Left kidney (tissue), 2 donors: ENCODE data around the gene HJV. TPM values are rescaled to one million over a fixed set of nuclear protein-coding genes. Genes with fewer than 3 reads are reported as not detected.

Source experiments
- DNase-seq: peaks from one replicate; pipeline ENCODE4 v3.0.0-alpha.2; 2013
- polyA plus RNA-seq: library from polyadenylated mRNA; unstranded; fragments of 120-200 nt; gene quantifications from one replicate; pipeline ENCODE4 v1.2.1, GENCODE V29; 2013; ENCODE audit not compliant: insufficient read length

Gene HJV
- polyA plus RNA-seq, 1 donor, result 0.13 TPM

DNA sequence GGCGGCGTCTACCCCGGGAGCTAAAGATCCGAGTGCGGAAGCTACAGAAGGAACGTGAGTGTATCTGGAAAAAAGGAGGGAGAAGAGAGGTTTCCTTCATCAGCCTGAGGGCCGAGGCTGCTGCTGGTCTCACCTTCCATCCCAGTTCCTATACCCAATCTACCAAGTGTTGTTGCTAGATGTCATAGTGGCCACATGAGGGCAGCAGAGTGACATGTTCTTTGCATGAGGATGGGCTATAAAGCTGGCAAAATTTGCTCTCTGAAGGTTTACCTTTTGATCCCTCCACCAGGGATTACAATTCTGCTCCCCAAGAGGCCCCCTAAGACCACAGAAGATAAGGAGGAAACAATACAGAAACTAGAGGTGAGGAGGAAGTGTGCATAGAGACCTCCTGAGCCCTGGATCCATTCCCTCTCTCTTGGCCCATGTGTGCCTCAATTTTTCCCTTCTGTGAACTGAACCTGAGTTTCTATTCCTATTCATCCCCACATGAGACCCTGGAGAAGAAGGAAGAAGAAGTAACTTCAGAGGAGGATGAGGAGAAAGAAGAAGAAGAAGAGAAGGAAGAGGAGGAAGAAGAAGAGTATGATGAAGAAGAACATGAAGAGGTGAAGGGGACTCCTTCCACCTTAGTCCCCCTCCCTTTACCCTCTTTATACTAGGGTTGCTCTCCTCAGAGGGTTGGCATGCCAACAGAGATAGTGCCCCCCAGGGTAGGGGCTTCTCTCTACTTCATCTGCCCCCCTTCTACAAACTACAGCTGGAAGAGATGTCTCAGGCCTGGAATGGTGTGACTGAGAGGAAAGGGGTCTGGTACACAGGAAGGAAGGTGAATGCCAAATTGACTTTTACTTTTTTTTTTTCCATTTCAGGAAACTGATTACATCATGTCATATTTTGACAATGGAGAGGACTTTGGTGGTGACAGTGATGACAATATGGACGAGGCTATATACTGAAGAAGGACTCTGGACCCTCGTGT lies 43.8 kb downstream of the HJV start:
- DNase-seq, result peak; percentile 82

DNA sequence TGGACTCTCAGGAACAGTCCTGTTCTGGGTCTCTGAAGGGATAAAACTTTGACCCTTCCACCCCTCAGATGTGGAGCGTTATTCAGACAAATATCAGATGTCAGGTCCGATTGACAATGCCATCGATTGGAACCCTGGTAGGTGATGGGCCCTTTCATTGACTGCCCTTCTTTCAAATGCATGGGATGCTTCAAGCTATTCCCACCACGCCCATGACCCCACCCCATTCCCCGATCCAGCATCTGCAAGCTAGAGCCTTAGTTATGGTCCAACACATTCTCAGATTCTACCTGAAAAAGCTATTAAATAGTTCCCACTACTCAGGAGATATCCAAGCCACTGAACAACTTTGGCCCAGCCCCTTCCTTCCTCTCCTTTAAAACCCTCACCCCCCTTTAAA lies 44.5 kb downstream of the HJV start:
- no peak for DNase-seq

GRCh38 chr1:145975216-145975615 lies 46.3 kb downstream of the HJV start:
- no peak for DNase-seq

DNA sequence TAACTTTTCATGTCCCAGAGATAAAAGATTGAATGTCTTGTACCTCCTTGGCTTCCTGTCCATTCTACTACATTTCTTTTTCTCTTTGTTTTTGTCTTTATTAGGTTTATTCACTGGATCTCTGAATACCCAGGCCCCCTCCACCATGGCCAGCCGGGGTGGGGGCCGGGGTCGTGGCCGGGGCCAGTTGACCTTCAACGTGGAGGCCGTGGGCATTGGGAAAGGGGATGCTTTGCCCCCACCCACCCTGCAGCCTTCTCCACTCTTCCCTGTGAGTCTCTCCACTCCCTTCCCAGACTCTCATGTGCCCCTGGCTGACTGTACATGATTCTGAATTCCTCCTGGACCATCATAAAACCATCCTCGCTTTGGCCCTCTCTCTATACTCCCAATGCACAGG lies 46.8 kb downstream of the HJV start:
- DNase-seq, result no peak

DNA sequence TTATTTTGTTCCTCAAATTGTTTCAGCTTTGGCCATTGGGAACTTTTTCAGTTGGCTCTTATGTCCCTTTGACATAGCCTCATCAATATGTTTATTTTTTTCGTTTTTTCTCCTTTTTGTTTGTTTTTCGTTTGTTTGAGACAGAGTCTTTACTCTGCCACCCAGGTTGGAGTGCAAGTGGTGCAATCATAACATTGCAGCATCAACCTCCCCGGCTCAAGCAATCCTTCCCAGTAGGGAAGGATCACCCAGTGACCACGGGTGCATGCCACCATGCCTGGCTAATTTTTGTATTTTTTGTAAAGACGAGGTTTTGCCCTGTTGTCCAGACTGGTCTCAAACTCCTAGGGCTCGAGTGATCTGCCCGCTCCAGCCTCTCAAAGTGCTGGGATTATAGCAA lies 49.0 kb downstream of the HJV start:
- no peak for DNase-seq

Other genes starting within 250 kb of the HJV start
- gene RNF115, start 197.6 kb downstream of the HJV start, polyA plus RNA-seq, result 25.6 TPM
- 39.4 TPM for gene POLR3C, start 197.5 kb downstream of the HJV start, polyA plus RNA-seq
- 7.0 TPM for gene NUDT17, start 176.1 kb downstream of the HJV start, polyA plus RNA-seq
- 58.4 TPM for gene PIAS3, start 162.7 kb downstream of the HJV start, polyA plus RNA-seq
- gene ANKRD35, start 135.9 kb downstream of the HJV start, polyA plus RNA-seq, result 1.9 TPM
- gene ITGA10, start 111.7 kb downstream of the HJV start, polyA plus RNA-seq, result 1.9 TPM
- 60.7 TPM for gene PEX11B, start 103.0 kb downstream of the HJV start, polyA plus RNA-seq
- 214 TPM for gene RBM8A, start 94.3 kb downstream of the HJV start, polyA plus RNA-seq
- 26.3 TPM for gene LIX1L, start 63.7 kb downstream of the HJV start, polyA plus RNA-seq
- gene ANKRD34A, start 57.2 kb downstream of the HJV start, polyA plus RNA-seq, result 0.57 TPM
- 33.4 TPM for gene POLR3GL, start 57.0 kb downstream of the HJV start, polyA plus RNA-seq
- gene TXNIP, start 25.2 kb downstream of the HJV start, polyA plus RNA-seq, result 360 TPM
- 4.3 TPM for gene NBPF10, start 123.1 kb upstream of the HJV start, polyA plus RNA-seq
- 70.6 TPM for gene NOTCH2NLA, start 207.3 kb upstream of the HJV start, polyA plus RNA-seq